ENCODE measurements around the gene PBXIP1.

DNA sequence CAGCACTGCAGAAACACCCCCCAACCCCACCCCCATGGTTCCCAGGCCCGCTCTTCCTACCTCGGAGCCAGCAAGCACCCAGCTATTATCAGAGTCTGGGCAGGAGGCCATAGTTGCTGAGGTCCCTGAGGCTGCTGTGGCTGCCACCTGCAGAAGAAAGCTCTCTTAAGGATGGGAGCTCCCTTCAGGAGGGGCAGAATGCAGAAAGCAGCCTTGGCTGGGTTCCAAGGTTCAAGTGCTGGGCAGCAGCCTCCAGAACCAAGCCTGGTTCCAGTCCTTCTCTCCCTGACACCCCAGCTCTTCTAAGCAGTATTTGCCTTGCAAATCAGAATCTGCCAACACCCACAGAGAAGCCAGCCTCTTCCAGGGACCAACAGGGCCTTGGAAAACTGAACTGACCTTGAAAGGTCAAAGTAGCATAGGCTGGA lies 2.3 kb downstream of the PBXIP1 start:
- TF ChIP-seq, protein P1, sequence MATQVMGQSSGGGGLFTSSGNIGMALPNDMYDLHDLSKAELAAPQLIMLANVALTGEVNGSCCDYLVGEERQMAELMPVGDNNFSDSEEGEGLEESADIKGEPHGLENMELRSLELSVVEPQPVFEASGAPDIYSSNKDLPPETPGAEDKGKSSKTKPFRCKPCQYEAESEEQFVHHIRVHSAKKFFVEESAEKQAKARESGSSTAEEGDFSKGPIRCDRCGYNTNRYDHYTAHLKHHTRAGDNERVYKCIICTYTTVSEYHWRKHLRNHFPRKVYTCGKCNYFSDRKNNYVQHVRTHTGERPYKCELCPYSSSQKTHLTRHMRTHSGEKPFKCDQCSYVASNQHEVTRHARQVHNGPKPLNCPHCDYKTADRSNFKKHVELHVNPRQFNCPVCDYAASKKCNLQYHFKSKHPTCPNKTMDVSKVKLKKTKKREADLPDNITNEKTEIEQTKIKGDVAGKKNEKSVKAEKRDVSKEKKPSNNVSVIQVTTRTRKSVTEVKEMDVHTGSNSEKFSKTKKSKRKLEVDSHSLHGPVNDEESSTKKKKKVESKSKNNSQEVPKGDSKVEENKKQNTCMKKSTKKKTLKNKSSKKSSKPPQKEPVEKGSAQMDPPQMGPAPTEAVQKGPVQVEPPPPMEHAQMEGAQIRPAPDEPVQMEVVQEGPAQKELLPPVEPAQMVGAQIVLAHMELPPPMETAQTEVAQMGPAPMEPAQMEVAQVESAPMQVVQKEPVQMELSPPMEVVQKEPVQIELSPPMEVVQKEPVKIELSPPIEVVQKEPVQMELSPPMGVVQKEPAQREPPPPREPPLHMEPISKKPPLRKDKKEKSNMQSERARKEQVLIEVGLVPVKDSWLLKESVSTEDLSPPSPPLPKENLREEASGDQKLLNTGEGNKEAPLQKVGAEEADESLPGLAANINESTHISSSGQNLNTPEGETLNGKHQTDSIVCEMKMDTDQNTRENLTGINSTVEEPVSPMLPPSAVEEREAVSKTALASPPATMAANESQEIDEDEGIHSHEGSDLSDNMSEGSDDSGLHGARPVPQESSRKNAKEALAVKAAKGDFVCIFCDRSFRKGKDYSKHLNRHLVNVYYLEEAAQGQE (IDR thresholded peaks at IDR 0.05; ENCODE audit: insufficient read depth in 1 of 2, low read depth in 2 of 2, low read length in 2 of 2) = no peak
- TF ChIP-seq POLR2AphosphoS5 (IDR thresholded peaks at IDR 0.05; ENCODE audit: low read depth, low read length) (no peak), SIN3A (IDR thresholded peaks at IDR 0.05; ENCODE audit: borderline replicate concordance, insufficient read depth, low read length) (no peak)
